K562 (cell line): Measurements from ENCODE around the gene INHBC. TPM values are rescaled to one million over a fixed set of nuclear protein-coding genes. Genes with fewer than 3 reads are reported as not detected.

ENCODE experiments used
- ARID3A ChIP-seq: IDR thresholded peaks from 2 replicates; pipeline ENCODE4 v1.6.1; 2012; ENCODE audit warnings: low read depth, low read length, improper control_type of control experiment, borderline replicate concordance
- BMI1 ChIP-seq: fragments of 150-350 bp; IDR thresholded peaks from 2 replicates; pipeline ENCODE4 v1.6.1; 2014; ENCODE audit warnings: low read length
- E4F1 ChIP-seq: fragments of 250-450 bp; sonication (Bioruptor Pico); IDR thresholded peaks from 2 replicates; pipeline ENCODE4 v1.5.0; 2021; ENCODE audit warnings: mild to moderate bottlenecking, borderline replicate concordance
- EHMT2 ChIP-seq: fragments of 450-650 bp; IDR thresholded peaks from 2 replicates; pipeline ENCODE4 v1.6.1; 2018; ENCODE audit warnings: antibody characterized with exemption
- FOXJ2 ChIP-seq: fragments of 200-800 bp; sonication (Bioruptor generic); IDR thresholded peaks from 2 replicates; pipeline ENCODE4 v1.6.1; 2016; ENCODE audit warnings: missing genetic modification characterization, missing compliant biosample characterization
- GATA2 ChIP-seq: sonication (generic); formaldehyde crosslinking; IDR thresholded peaks from 2 replicates; pipeline ENCODE4 v1.4.0; 2020; ENCODE audit warnings: mild to moderate bottlenecking, missing genetic modification reagents
- KLF16 ChIP-seq: IDR thresholded peaks from 2 replicates; pipeline ENCODE4 v1.6.1; 2016; ENCODE audit warnings: antibody characterized with exemption
- MCM5 ChIP-seq: fragments of 450-650 bp; IDR thresholded peaks from 2 replicates; pipeline ENCODE4 v1.6.1; 2016; ENCODE audit warnings: low read depth
- NFE2 ChIP-seq: IDR thresholded peaks from 2 replicates; pipeline ENCODE4 v1.6.1; 2014; ENCODE audit warnings: antibody characterized with exemption, low read depth
- NKRF ChIP-seq: fragments of 450-650 bp; IDR thresholded peaks from 2 replicates; pipeline ENCODE4 v1.6.1; 2016; ENCODE audit warnings: borderline replicate concordance
- RCOR1 ChIP-seq, 2 experiments: IDR thresholded peaks; 2 replicates each; pipeline ENCODE4 v1.6.1; 2012; ENCODE audit warnings: low read depth in 2 of 2, low read length in 2 of 2, borderline replicate concordance in 1 of 2, improper control_type of control experiment in 1 of 2
- SMAD1 ChIP-seq: fragments of 150-350 bp; IDR thresholded peaks from 2 replicates; pipeline ENCODE4 v1.6.1; 2014; ENCODE audit warnings: low read length, low read depth; ENCODE audit not compliant: partially characterized antibody
- ZBTB33 ChIP-seq: sonication (generic); formaldehyde crosslinking; IDR thresholded peaks from 2 replicates; pipeline ENCODE4 v1.8.1; 2023; ENCODE audit warnings: mild to moderate bottlenecking, missing genetic modification reagents
- ZFPM2 ChIP-seq: fragments of 250-450 bp; sonication (Bioruptor Pico); IDR thresholded peaks from 2 replicates; pipeline ENCODE4 v1.5.1; 2022; ENCODE audit warnings: mild to moderate bottlenecking
- polyA plus RNA-seq, 8 experiments: library from polyadenylated mRNA; depleted of rRNA in 4 of 8; stranded (reverse) in 5 of 8; unstranded in 3 of 8; fragments of >200 nt; fragmentation: Nextera tagmentation in 2 of 8; fragmentation: Illumina TruSeq in 1 of 8; extraction: Ambion mirVana in 2 of 8; extraction: Trizol in 1 of 8; gene quantifications; 2 replicates each; pipeline versions ENCODE4 v1.2.1 to v1.2.3, GENCODE V29; 2011 to 2014; ENCODE audit warnings: inconsistent platforms in 1 of 8, missing spikeins in 1 of 8
- total RNA-seq, 7 experiments: library from RNA; depleted of rRNA in 6 of 7; stranded (reverse); fragments of >200 nt in 6 of 7; fragmentation: Illumina TruSeq in 2 of 7; extraction: Trizol in 2 of 7; gene quantifications; 2 replicates each; pipeline versions ENCODE4 v1.2.1 to v1.2.3, GENCODE V29; 2011 to 2021; ENCODE audit warnings: low replicate concordance in 1 of 7

The INHBC gene
- total and polyA plus RNA-seq, 9 of the 15 experiments (the other 6 are each of a cell fraction or from before 2014, with no cell fraction given) = 0.07 to 0.24 (median 0.15) TPM; not detected in 4

- TF ChIP-seq KLF16 = peak; percentile 40; the same call in 1 of the 2 replicates
- peak; percentile 10; the same call in 1 of the 2 replicates for TF ChIP-seq EHMT2
- TF ChIP-seq ZBTB33 = no peak
- TF ChIP-seq GATA2 = no peak
- TF ChIP-seq RCOR1 (IDR thresholded peaks at IDR 0.05; ENCODE audit: borderline replicate concordance in 1 of 2, low read depth in 2 of 2, low read length in 2 of 2) = 0 out of 4 replicates have a peak, but pooled peaks of 1 of the 2 experiments have one; percentile 48
- TF ChIP-seq SMAD1 = peak; percentile 47
- TF ChIP-seq FOXJ2 = peak; percentile 57; the same call in 1 of the 2 replicates
- TF ChIP-seq NFE2 = peak; percentile 59
- TF ChIP-seq ZFPM2 (CRISPR knock-in tag) = peak; percentile 26; the same call in 1 of the 2 replicates
- no peak for TF ChIP-seq MCM5
- TF ChIP-seq ARID3A = 0 out of 2 replicates have a peak, but pooled peaks have one; percentile 39
- TF ChIP-seq E4F1 (CRISPR knock-in tag) = no peak
- no peak for TF ChIP-seq BMI1
- no peak; the same call in 1 of the 2 replicates for TF ChIP-seq NKRF
Observed at GRCh38 chr12:57454566-57455373, 20.2 kb downstream of the INHBC start, which contains the start of gene INHBE (continued).
